Measurements from ENCODE around the gene CTNNBL1. TPM values are rescaled to one million over a fixed set of nuclear protein-coding genes. Genes with fewer than 3 reads are reported as not detected.
A peak's percentile ranks its signal among the peaks of the same experiment; 100 is the strongest.

CTNNBL1 gene
- total and polyA plus RNA-seq, 2 of the 4 experiments (the other 2 are of a cell fraction) = 29.9 to 34.1 TPM

DNA sequence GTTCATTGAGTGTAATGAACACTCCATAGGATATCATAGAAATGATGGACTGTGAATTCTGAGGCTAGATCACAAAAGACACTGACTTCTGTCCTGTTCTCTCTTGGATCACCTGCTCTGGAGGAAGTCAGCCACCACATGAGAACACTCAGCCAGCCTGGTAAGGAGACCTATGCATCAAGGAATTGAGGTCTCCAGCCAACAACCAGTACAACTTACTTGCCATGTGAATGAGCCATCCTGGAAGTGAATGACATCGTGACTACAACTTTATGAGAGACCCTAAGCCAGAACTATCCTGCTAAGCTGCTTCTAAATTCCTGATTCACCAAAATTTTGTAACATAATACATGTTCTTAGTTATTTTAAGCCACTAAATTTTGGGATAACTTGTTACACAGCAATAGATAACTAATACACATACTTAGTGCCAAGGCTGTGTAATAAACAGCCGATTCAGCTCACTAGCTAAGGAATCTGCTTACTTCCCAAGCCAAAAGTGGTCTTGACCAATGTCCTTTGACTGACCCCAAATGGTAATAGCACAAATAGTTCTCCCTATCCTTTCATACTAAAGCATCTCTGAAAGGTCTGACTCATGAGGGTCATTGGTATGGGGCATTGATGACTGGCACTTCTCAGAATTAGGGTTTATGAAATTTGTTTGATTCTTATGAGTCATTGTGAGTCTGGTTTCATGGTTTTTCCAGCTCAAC, 6.9 kb upstream of the CTNNBL1 start:
- ATAC-seq (ENCODE audit: low read depth) (no peak), DNase-seq (peak; percentile 20)
- H3K4ac ChIP-seq (ENCODE audit: low read depth, low read length) = no peak overlapping the region
- no peak overlapping the region for H2AK9ac ChIP-seq (replicated peaks; ENCODE audit: low read depth, low read length, poor library complexity)
- H3K4me2 ChIP-seq (ENCODE audit: low read depth, low read length) = no peak overlapping the region
- H4K5ac ChIP-seq (ENCODE audit: low read depth, low read length) = no peak overlapping the region
- no peak overlapping the region for H2BK120ac ChIP-seq (ENCODE audit: low read depth, low read length)
- no peak overlapping the region for H2BK15ac ChIP-seq (ENCODE audit: low read depth, low read length)
- no peak overlapping the region for H4K8ac ChIP-seq (ENCODE audit: low read depth in 2 of 2, low read length in 2 of 2)
- no peak overlapping the region for H3K4me3 ChIP-seq (ENCODE audit: insufficient read depth, low read depth, low read length)
- no peak overlapping the region for H2BK20ac ChIP-seq (ENCODE audit: low read depth, low read length)
- no TSS peak for BruUV-seq (replicated peaks)
- no peaks in the 10 kb centered on the region for H3K79me1 ChIP-seq (ENCODE audit: low read depth in 1 of 2, low read length in 2 of 2)
- POLR2A ChIA-PET (ENCODE audit: unreplicated experiment) = no interaction called here
- in situ Hi-C loops (cut with MboI; ENCODE audit: low sequenced_read_pairs) (no loop called here), intact Hi-C loops (cut with micrococcal nuclease) (no loop called here), dilution Hi-C loops (cut with HindIII; ENCODE audit: low sequenced_read_pairs, unreplicated experiment) (no loop called here)
- H2BK5ac ChIP-seq (ENCODE audit: low read depth, low read length, poor library complexity, severe bottlenecking) = no peak overlapping the region
- H3K9me1 ChIP-seq (ENCODE audit: insufficient read depth, low read length) = no peaks in the 10 kb centered on the region
- H4K91ac ChIP-seq (ENCODE audit: insufficient read depth, low read depth, low read length) = no peak overlapping the region
- H3K9me3 ChIP-seq (ENCODE audit: control insufficient read depth, insufficient read depth, low read length) = peaks cover 2% of the 10 kb centered on the region; the same call in 1 of the 2 replicates
- H3K18ac ChIP-seq (ENCODE audit: low read depth, low read length) = no peak overlapping the region
- H4K20me1 ChIP-seq (ENCODE audit: insufficient read depth, low read length) = no peaks in the 10 kb centered on the region
- no peak overlapping the region for H3K9ac ChIP-seq (ENCODE audit: low read depth, low read length)
- H3K36me3 ChIP-seq (ENCODE audit: control insufficient read depth, insufficient read depth, low read length) = no peaks in the 10 kb centered on the region
- WGBS, 2 experiments (ENCODE audit: extremely low coverage in 2 of 2, insufficient read length in 1 of 2) = no CpG with 5 or more reads among the region's 2 CpGs
- H2AFZ ChIP-seq (replicated peaks; ENCODE audit: low read length, poor library complexity) = no peak overlapping the region
- H3K14ac ChIP-seq (replicated peaks; ENCODE audit: low read depth, low read length) = no peak overlapping the region
- H2AK5ac ChIP-seq (ENCODE audit: low read depth, low read length) = no peak overlapping the region
- no peak overlapping the region for H3K27ac ChIP-seq (ENCODE audit: insufficient read depth, low read length)
- TF ChIP-seq, protein P1, sequence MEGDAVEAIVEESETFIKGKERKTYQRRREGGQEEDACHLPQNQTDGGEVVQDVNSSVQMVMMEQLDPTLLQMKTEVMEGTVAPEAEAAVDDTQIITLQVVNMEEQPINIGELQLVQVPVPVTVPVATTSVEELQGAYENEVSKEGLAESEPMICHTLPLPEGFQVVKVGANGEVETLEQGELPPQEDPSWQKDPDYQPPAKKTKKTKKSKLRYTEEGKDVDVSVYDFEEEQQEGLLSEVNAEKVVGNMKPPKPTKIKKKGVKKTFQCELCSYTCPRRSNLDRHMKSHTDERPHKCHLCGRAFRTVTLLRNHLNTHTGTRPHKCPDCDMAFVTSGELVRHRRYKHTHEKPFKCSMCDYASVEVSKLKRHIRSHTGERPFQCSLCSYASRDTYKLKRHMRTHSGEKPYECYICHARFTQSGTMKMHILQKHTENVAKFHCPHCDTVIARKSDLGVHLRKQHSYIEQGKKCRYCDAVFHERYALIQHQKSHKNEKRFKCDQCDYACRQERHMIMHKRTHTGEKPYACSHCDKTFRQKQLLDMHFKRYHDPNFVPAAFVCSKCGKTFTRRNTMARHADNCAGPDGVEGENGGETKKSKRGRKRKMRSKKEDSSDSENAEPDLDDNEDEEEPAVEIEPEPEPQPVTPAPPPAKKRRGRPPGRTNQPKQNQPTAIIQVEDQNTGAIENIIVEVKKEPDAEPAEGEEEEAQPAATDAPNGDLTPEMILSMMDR (conservative IDR thresholded peaks at IDR 0.05; ENCODE audit: low read depth, low read length) = no peak
- TF ChIP-seq ELK1 (IDR thresholded peaks at IDR 0.05; ENCODE audit: borderline replicate concordance, low read depth, low read length) = no peak
- TF ChIP-seq POLR2A (IDR thresholded peaks at IDR 0.05; ENCODE audit: low read depth, low read length) = no peak
- TF ChIP-seq NFE2L2 (IDR thresholded peaks at IDR 0.05; ENCODE audit: low read depth, low read length) = no peak
- no peak for TF ChIP-seq CHD1 (IDR thresholded peaks at IDR 0.05; ENCODE audit: low read depth, low read length)
- no peak for TF ChIP-seq RFX5 (IDR thresholded peaks at IDR 0.05; ENCODE audit: low read depth, low read length)
- no peak for TF ChIP-seq USF2 (IDR thresholded peaks at IDR 0.05; ENCODE audit: low read depth, low read length)
- TF ChIP-seq RCOR1 (IDR thresholded peaks at IDR 0.05; ENCODE audit: insufficient replicate concordance, low read length) = no peak
- no peak for TF ChIP-seq FOS (IDR thresholded peaks at IDR 0.05; ENCODE audit: low read depth, low read length)
- TF ChIP-seq MAZ (IDR thresholded peaks at IDR 0.05; ENCODE audit: borderline replicate concordance, low read depth, low read length) = no peak
- no peak for TF ChIP-seq BHLHE40 (IDR thresholded peaks at IDR 0.05; ENCODE audit: low read depth, low read length)
- no peak overlapping the region for H3K23ac ChIP-seq (ENCODE audit: low read depth, low read length)
- peaks cover 10% of the 10 kb centered on the region for H3K27me3 ChIP-seq (ENCODE audit: control insufficient read depth, insufficient read depth, low read length)
- no peaks in the 10 kb centered on the region for H3K4me1 ChIP-seq (ENCODE audit: control insufficient read depth, insufficient read depth, low read length)
- CTCF ChIA-PET = no interaction called here
- H3K56ac ChIP-seq (ENCODE audit: extremely low read depth, insufficient read depth, low read length) = no peak overlapping the region
